ENCODE results near the gene ANKRD65. TPM values are rescaled to one million over a fixed set of nuclear protein-coding genes. Genes with fewer than 3 reads are reported as not detected.

Gene ANKRD65
- total RNA-seq, 4 donors from 2014 or later: 3.1 to 10.9 (median 6.2) TPM

DNA sequence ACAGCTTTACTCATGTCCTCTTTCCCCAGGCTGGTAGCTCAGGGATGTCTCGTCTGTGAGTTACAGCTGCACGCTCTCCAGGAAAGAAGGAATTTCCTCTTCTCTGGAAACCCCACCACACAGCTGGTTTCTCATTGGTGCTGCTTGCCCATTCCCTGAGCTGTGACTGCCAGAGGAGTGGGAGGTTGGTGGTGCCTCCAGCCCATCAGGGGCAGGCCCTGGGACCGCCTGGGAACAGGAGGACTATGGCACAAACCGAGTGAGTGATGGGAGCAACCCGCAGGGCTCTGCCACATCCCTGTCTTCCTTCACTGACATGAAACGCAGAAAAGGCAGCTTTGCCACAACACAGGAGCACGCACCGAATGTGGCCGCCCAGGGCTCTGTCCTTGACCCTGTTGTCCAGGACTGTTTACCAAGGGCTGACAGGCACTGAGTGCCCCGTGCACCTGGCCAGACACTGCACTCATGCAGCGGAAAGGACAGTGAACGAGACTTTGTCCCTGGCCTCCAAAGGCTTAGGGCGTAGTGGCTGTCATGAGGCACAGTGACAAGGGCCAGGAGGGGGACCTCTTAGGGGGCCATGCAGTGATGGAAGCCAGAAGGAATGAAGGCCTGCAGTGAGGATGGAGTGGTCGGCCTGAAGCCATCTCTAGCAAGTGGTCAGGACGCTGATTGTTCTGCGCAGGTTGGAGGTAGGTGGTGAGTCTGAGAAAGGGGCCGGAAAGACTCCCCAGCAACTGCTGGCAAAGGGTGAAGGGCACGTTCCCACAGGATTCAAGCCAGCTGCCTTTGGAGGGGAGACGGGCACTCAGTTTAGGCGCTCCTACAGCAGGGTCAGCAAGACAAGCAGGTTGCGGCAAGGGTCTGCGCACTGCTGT, 20.3 kb downstream of the ANKRD65 start:
- peak in 1 of 2 donors; percentile 84 for DNase-seq (ENCODE audit: low spot score in 2 of 2)
- WGBS, 2 donors: 85 to 86% methylated on average over 20 to 22 of the region's 22 CpGs
- no peak overlapping the region for H3K4me3 ChIP-seq (ENCODE audit: low read depth, poor library complexity, severe bottlenecking)
- TF ChIP-seq CTCF (IDR thresholded peaks at IDR 0.05) (peak in 1 of 3 donors; percentile 89), POLR2A (IDR thresholded peaks at IDR 0.05) (no peak)
- intact Hi-C loops (cut with DNase I; ENCODE audit: low total_unique reads): no loop called here

- DNase-seq (ENCODE audit: low spot score in 2 of 2): no peak
- H3K4me3 ChIP-seq (ENCODE audit: low read depth, poor library complexity, severe bottlenecking): peak overlapping the region; percentile 94
- TF ChIP-seq CTCF (IDR thresholded peaks at IDR 0.05) (no peak), POLR2A (IDR thresholded peaks at IDR 0.05) (no peak)
- intact Hi-C loops (cut with DNase I; ENCODE audit: low total_unique reads): no loop called here
- 4 to 8% methylated on average over 32 to 34 of the region's 34 CpGs for WGBS, 2 donors
Observed at GRCh38 chr1:1399872-1400575, 21.1 kb downstream of the ANKRD65 start.

DNA sequence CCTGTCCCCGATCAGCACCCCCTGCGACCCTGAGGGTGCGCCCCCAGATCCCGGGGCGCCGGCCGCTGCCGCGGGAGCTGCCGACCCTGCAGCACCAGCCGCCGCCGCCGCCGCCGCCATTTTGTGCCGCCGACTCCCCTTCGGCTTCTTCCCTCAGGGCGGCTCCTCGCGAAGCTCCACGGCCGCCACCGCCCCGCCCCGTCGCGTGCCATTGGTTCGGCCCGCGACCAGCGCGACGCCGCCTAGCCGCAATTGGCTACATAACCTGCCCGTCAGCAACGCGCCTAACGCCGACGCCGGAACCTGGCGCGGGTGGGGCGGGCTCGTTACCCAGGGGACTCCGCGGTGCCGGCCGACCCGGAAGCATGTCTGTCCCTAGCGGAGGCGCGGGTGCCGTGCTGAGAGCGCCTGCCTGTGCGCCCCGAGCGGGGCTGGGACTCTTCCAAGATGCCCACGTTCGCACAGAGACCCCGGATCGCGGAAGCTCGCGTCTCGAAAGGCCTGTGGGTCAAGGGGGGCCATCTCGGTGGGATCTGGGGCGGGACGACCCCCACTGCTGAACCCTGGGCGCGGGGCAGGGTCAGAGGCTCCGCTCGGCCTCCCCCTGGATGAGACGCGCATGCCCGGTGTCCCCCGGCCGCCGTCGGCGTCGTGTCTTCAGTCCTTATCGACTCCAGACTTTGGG, 21.7 kb downstream of the ANKRD65 start, which contains the start of gene CCNL2:
TSS of gene CCNL2 (minus strand) at position 149 of the 685 bp plus-strand sequence. CDS start at position 120, 29 bp downstream.
- DNase-seq (ENCODE audit: low spot score in 2 of 2): peak; percentile 96 to 100
- H3K4me3 ChIP-seq (ENCODE audit: low read depth, poor library complexity, severe bottlenecking): peak within 1 kb of the TSS; percentile 94
- no peak for TF ChIP-seq POLR2A (IDR thresholded peaks at IDR 0.05)
- TF ChIP-seq CTCF (IDR thresholded peaks at IDR 0.05): peak in 1 of 3 donors; percentile 51
- intact Hi-C loops (cut with DNase I; ENCODE audit: low total_unique reads): no loop called here
- 1% methylated on average over 20 to 36 of the region's 86 CpGs for WGBS, 2 donors

DNA sequence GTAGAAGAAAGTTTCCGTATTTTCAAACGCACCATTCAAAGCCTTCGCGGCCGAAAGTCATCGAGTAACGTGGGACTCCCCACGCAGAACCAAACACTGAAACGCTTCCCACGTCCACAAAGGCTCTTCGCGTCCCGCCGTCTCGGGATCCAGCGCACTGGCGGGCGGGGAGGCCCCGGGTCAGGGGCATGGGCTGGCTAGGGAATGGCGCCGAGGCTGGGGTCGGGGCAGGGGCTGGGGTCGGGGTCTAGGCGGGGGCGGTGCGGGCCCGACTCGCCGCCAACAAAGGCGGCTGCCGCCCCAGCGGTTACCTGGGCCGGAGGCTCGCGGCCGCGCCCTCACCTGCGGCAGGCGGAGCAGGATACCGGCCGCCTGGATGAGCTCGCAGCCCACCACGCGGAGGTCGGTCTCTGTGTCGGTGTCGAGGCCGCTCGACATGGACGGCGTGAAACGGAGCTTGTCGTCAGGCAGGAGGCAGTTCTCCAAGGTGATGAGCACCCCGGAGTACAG, 22.3 kb downstream of the ANKRD65 start:
- TF ChIP-seq CTCF (IDR thresholded peaks at IDR 0.05): no peak
- no peak for TF ChIP-seq POLR2A (IDR thresholded peaks at IDR 0.05)
- WGBS, 2 donors: 0 to 1% methylated on average over 8 to 10 of the region's 54 CpGs
- intact Hi-C loops (cut with DNase I; ENCODE audit: low total_unique reads): no loop called here
- H3K4me3 ChIP-seq (ENCODE audit: low read depth, poor library complexity, severe bottlenecking): peak overlapping the region; percentile 92
- peak in 1 of 2 donors; percentile 84 for DNase-seq (ENCODE audit: low spot score in 2 of 2)

DNA sequence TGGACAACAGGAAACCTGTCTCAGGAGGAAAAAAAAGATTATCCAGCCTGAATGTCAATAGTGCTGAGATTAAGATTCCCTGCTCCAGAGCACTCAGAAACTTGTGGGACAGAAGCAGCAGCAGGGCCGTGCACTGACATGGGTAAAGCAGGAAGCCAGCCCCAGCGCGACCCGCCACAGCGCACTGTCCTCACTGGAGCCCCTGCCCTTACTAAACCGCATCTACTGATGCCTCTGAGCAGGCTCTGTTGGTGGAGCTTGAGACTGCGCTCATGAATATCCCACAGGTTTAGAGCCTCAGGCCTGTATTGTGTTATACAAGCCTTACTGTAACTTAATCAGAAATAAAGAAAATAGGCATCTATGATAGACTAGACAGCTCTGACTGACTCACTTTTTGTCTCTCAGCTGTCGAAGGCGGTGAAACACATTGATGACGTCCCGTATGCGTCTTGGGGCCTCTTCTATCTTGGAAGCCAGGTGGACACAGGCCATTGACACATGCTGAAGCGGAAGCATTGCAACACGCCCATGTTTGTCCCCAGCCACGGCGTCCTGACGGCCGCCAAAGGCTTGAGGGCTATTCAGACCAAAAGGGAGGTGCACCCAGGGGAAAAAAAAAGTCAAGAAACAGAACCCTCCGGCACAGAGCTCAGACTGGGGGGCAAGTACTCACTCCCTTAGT, 23.1 kb downstream of the ANKRD65 start:
- no peak for TF ChIP-seq POLR2A (IDR thresholded peaks at IDR 0.05)
- TF ChIP-seq CTCF (IDR thresholded peaks at IDR 0.05): no peak
- 42 to 50% methylated on average over 19 of the region's 19 CpGs for WGBS, 2 donors
- peak overlapping the region; percentile 92 for H3K4me3 ChIP-seq (ENCODE audit: low read depth, poor library complexity, severe bottlenecking)
- no peak for DNase-seq (ENCODE audit: low spot score in 2 of 2)
- intact Hi-C loops (cut with DNase I; ENCODE audit: low total_unique reads): no loop called here

Data from lower leg skin (tissue), 4 donors.